Right lobe of liver (tissue), 6 donors: Measurements from ENCODE around the gene TUFT1. TPM values are rescaled to one million over a fixed set of nuclear protein-coding genes. Genes with fewer than 3 reads are reported as not detected.

Experiments
- ATAC-seq, 4 donors: fragments of 200-7000 bp; cut with Tn5 transposase; one replicate each; pipeline ENCODE4 v1.9.1; 2020; ENCODE audit warnings: mild to moderate bottlenecking in 4 of 4, moderate library complexity in 4 of 4
- DNase-seq, 3 donors: peaks; one replicate each; pipeline ENCODE4 v3.0.0-alpha.2; 2020
- H3K27ac ChIP-seq, 3 donors: fragments of 200-600 bp; one replicate each; pipeline ENCODE4 v1.8.0; 2022
- H3K27me3 ChIP-seq, 2 donors: fragments of 200-600 bp; one replicate each; pipeline ENCODE4 v1.8.0; 2022
- H3K36me3 ChIP-seq, 4 donors: fragments of 200-600 bp; sonication (generic) in 1 of 4; one replicate each; pipeline versions ENCODE4 v1.5.1 to v1.8.0; 2017 to 2022; ENCODE audit warnings: control low read depth in 1 of 4
- H3K4me1 ChIP-seq, 4 donors: fragments of 200-600 bp; sonication (generic) in 1 of 4; one replicate each; pipeline versions ENCODE4 v1.5.1 to v1.8.0; 2017 to 2022; ENCODE audit warnings: control low read depth in 1 of 4
- H3K4me3 ChIP-seq, 3 donors: fragments of 200-600 bp; one replicate each; pipeline ENCODE4 v1.8.0; 2022
- H3K9me3 ChIP-seq, 4 donors: fragments of 200-600 bp; sonication (generic) in 1 of 4; one replicate each; pipeline versions ENCODE4 v1.5.1 to v1.8.0; 2017 to 2022; ENCODE audit warnings: control low read depth in 1 of 4
- CTCF ChIP-seq, 4 donors: fragments of 200-600 bp in 3 of 4; fragments of 450-650 bp in 1 of 4; IDR thresholded peaks; one replicate each; pipeline versions ENCODE4 v1.5.1 to v1.8.0; 2016 to 2022; ENCODE audit warnings: antibody characterized with exemption in 4 of 4, mild to moderate bottlenecking in 2 of 4
- POLR2A ChIP-seq: fragments of 450-650 bp; IDR thresholded peaks from one replicate; pipeline ENCODE4 v1.6.1; 2017; ENCODE audit warnings: antibody characterized with exemption, mild to moderate bottlenecking
- WGBS: methylation state at CpG from one replicate; pipeline ENCODE4 v1.1.6; 2018; ENCODE audit warnings: low coverage, low lambda C conversion rate; ENCODE audit not compliant: insufficient coverage; ENCODE audit errors: missing lambda C conversion rate; 5-methylcytosine and 5-hydroxymethylcytosine counted together
- intact Hi-C, 2 donors: fragments of 100-400 bp; cut with DNase I; formaldehyde crosslinking; loops; one replicate each; pipeline versions ENCODE4 v1.11.2 to v1.14.1; 2022
- total RNA-seq, 6 experiments: library from RNA; depleted of rRNA in 2 of 6; stranded (reverse); fragments of >200 nt in 2 of 6; fragmentation: NEBNext Ultra II Directional in 3 of 6; extraction: Animal tissue kit (Norgen Biotek cat#: 25700) in 3 of 6; gene quantifications; one replicate each; pipeline versions ENCODE4 v1.1.0 to v1.2.4, GENCODE V29; 2016 to 2023
- donor health status: DM: no; HTN: yes; CAD: no.
- donor health status: DM: no; HTN: no; CAD: no.
- donor health status: DM: no; HTN: no; CAD: no.
- donor health status: DM: no; HTN: yes; CAD: no.
- donor health status: DM: no; HTN: yes; CAD: no.

TUFT1 gene
- total RNA-seq, 6 experiments from 2014 or later = 1.6 to 8.0 (median 3.1) TPM

- TF ChIP-seq CTCF (IDR thresholded peaks at IDR 0.05) (no peak), POLR2A (no peak)
- WGBS = 40% methylated on average over 1 of the region's 2 CpGs
- no peaks in the 10 kb centered on the region for H3K27me3 ChIP-seq
- H3K4me3 ChIP-seq = no peak overlapping the region
- DNase-seq (no peak), ATAC-seq (no peak)
- intact Hi-C loops = loop anchor here in 1 of 2 donors (10.0 kb wide), 1 partner anchor 261 kb away; no protein-coding TSS in a partner anchor
- H3K9me3 ChIP-seq = no peaks in the 10 kb centered on the region
- no peaks in the 10 kb centered on the region for H3K4me1 ChIP-seq
- H3K36me3 ChIP-seq = peaks cover 0 to 1% (median 0%) of the 10 kb centered on the region in 4 donors
- H3K27ac ChIP-seq = no peak overlapping the region
Observed at GRCh38 chr1:151583796-151584195, 43.7 kb downstream of the TUFT1 start.

DNA sequence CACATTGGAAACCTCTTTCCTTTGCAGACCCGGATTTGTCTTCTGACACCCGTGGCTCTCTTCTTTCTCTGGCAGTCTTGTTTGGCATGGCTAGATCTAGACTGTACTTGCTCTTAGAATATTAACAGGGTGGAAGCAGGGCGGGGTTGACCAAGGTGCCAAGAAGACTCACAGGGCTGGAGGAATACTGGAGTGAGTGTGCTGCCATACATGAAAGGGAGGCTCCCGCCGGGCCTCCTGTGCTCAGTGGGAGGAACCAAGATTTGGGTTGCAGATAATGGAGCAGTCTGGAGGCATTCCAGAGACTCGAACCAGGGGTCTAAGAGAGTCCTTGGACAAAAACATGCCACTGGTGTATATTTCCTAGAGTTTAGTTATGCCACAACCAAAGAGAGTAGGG lies 44.2 kb downstream of the TUFT1 start:
- no peaks in the 10 kb centered on the region for H3K4me1 ChIP-seq
- WGBS = 70% methylated on average over 3 of the region's 6 CpGs

GRCh38 chr1:151584780-151585179 lies 44.7 kb downstream of the TUFT1 start:
- no peak for ATAC-seq
- WGBS = 89% methylated on average over 1 of the region's 7 CpGs

More for the DNA sequence above, 44.2 kb downstream of the TUFT1 start:
- TF ChIP-seq CTCF (IDR thresholded peaks at IDR 0.05) (no peak), POLR2A (no peak)
- no peak overlapping the region for H3K4me3 ChIP-seq
- intact Hi-C loops = loop anchor here in 1 of 2 donors (10.0 kb wide), 1 partner anchor 261 kb away; no protein-coding TSS in a partner anchor
- no peaks in the 10 kb centered on the region for H3K36me3 ChIP-seq
- H3K27me3 ChIP-seq = no peaks in the 10 kb centered on the region
- ATAC-seq = no peak
- no peak overlapping the region for H3K27ac ChIP-seq
- no peak for DNase-seq
- no peaks in the 10 kb centered on the region for H3K9me3 ChIP-seq

DNA sequence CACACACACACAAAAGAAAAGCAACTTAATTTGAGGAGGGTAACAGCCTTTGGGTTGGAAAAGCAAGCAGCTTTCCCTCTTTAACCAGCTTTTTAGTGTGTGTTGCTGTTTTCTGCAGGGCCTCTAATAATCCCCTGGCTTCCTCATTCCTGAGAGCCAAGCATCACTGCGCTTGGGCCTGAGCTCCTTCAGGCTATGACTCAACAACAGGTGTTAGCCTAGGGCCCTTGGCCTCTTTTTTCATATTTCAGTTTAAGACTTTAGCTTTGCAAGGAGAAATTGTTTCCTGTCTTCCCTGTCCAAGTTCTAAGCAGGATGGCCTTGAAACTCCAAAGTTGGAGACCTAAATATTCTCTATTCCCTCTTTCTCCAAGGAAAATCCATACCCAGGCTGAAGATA lies 45.5 kb downstream of the TUFT1 start:
- Histone ChIP-seq H3K27ac (no peak overlapping the region), H3K27me3 (no peaks in the 10 kb centered on the region), H3K4me3 (no peak overlapping the region), H3K36me3 (no peaks in the 10 kb centered on the region), H3K4me1 (no peaks in the 10 kb centered on the region), H3K9me3 (no peaks in the 10 kb centered on the region)
- TF ChIP-seq CTCF (IDR thresholded peaks at IDR 0.05) (no peak), POLR2A (no peak)
- DNase-seq = no peak
- intact Hi-C loops = loop anchor here in 1 of 2 donors (10.0 kb wide), 1 partner anchor 259 kb away; no protein-coding TSS in a partner anchor
- 60% methylated on average over 1 of the region's 1 CpG for WGBS
- ATAC-seq = no peak

More at GRCh38 chr1:151584780-151585179, 44.7 kb downstream of the TUFT1 start:
- intact Hi-C loops = loop anchor here in 1 of 2 donors (10.0 kb wide), 1 partner anchor 260 kb away; no protein-coding TSS in a partner anchor
- DNase-seq = no peak
- TF ChIP-seq CTCF (IDR thresholded peaks at IDR 0.05) (no peak), POLR2A (no peak)
- no peaks in the 10 kb centered on the region for H3K36me3 ChIP-seq
- no peaks in the 10 kb centered on the region for H3K4me1 ChIP-seq
- H3K27me3 ChIP-seq = no peaks in the 10 kb centered on the region
- no peak overlapping the region for H3K27ac ChIP-seq
- H3K9me3 ChIP-seq = no peaks in the 10 kb centered on the region
- H3K4me3 ChIP-seq = no peak overlapping the region
